Fibroblast of skin of left quadriceps (primary cell): ENCODE data around the gene PTGER3.
"Not testable (repeated sequence)": the region's sequence is repeated elsewhere in the genome, so short reads cannot be mapped to it uniquely, and the experiment has no call there.

ENCODE experiments used
- DNase-seq, 2 experiments: peaks; one replicate each; pipeline ENCODE4 v3.0.0-alpha.2; 2013; ENCODE audit warnings: low read depth in 2 of 2

The PTGER3 gene

DNA sequence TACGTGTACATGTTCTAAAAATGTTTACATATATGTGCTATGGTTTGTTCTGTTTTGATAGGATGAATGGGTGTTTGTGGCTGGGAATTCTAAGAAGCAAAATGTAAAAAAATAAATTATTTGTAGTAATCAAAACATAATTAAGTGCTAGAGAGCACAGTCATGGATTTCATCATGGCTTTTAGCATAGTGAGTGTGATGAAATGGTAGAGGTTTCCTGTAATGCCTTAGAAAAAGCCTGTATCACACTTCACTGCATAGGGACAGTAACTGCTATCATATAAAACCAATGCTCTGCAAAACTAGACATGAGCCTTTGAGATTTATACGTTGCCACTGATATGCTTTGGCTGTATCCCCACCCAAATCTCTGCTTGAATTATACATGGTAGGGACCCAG is 99.8 kb downstream of the PTGER3 start:
- no peak for DNase-seq

- no peak for DNase-seq
Measured at GRCh38 chr1:70945676-70946075, 101.9 kb downstream of the PTGER3 start.

- DNase-seq: no peak
Measured at GRCh38 chr1:70945251-70945650, 102.4 kb downstream of the PTGER3 start.

DNA sequence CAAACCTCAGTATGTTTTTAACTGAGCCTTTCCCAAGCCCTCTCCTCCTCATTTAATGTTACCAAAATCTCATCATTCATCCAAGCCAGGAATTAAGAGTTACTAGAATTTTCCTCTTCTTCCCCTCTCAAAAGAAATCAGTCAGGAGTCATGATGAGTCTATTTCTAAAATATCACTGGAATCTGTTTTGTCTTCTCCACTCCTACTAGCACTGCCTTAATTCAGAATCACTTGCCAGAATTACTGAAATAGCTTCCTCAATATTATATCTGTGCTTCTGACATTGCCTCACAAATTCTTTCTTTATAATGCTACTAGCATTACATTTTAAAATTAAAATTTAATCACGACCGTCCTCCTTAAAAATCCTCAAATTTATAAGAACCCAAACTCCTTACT is 106.1 kb downstream of the PTGER3 start:
- no peak for DNase-seq

DNA sequence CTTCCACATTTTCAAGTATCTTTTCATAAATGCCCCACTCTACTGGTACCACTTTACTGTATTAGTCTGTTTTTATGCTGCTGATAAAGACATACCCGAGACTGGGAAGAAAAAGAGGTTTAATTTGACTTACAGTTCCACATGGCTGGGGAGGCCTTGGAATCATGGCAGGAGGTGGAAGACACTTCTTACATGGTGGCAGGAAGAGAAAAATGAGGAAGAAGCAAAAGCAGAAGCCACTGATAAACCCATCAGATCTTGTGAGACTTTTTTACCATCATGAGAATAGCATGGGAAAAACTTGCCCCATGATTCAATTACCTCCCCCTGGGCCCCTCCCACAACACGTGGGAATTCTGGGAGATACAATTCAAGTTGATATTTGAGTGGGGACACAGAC is 107.2 kb downstream of the PTGER3 start:
- not testable (repeated sequence) for DNase-seq

GRCh38 chr1:70934194-70934961 is 113.2 kb downstream of the PTGER3 start:
- no peak for DNase-seq

- no peak for DNase-seq
Measured at GRCh38 chr1:70930062-70930461, 117.6 kb downstream of the PTGER3 start.

DNA sequence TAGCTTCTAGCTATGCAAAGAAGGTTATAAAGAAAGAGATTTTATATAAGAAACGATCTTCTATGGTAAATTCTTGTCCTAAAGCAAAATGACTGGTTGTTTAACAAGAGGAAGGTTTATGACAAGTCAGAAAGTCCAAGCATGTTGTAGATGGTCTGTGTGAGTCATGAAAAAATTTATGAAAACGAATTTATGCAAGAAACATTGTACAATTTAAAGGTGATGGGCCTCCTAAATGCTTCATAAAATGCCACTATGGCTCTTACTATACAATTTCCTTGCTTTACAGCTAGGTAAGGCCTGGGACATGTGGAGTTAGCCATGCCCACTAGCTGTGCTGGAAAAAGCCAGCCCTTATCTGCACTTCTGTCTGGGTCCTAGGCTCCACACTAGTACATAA is 125.4 kb downstream of the PTGER3 start:
- DNase-seq: no peak
